ENCODE data around the gene TGM1. TPM values are rescaled to one million over a fixed set of nuclear protein-coding genes. Genes with fewer than 3 reads are reported as not detected.
A peak's percentile ranks its signal among the peaks of the same experiment; 100 is the strongest.

The TGM1 gene
- total RNA-seq, 1 donor from 2014 or later, result 4.1 TPM

- Mint-ChIP-seq H3K27ac (peak overlapping the region; percentile 86), H3K4me1 (ENCODE audit: low read depth) (peaks cover 52% of the 10 kb centered on the region), H3K4me3 (peak overlapping the region; percentile 93), H3K9me3 (no peaks in the 10 kb centered on the region), H3K27me3 (ENCODE audit: insufficient read depth) (no peaks in the 10 kb centered on the region), H3K36me3 (ENCODE audit: low read depth) (peaks cover 6% of the 10 kb centered on the region)
- intact Hi-C loops (cut with micrococcal nuclease), result loop anchor here (1.0 kb wide), 8 partner anchors 27 to 170 kb away; partner anchors contain the start of genes CHMP4A, DHRS1, GMPR2 and IPO4
- no peak for DNase-seq (ENCODE audit: low spot score)
These were observed 8.9 kb upstream of the TGM1 start for GRCh38 chr14:24271834-24272263.

GRCh38 chr14:24271134-24271833 is 8.3 kb upstream of the TGM1 start, which contains the start of gene RABGGTA:
TSS of gene RABGGTA (minus strand) at chr14:24271597. CDS start at chr14:24271115, 482 bp downstream.
- Mint-ChIP-seq H3K4me3 (peak within 1 kb of the TSS; percentile 93), H3K27me3 (ENCODE audit: insufficient read depth) (no peaks in the 10 kb centered on the region), H3K4me1 (ENCODE audit: low read depth) (peaks cover 52% of the 10 kb centered on the region), H3K9me3 (no peaks in the 10 kb centered on the region), H3K36me3 (ENCODE audit: low read depth) (peaks cover 12% of the 10 kb centered on the region), H3K27ac (peak within 1 kb of the TSS; percentile 96)
- intact Hi-C loops (cut with micrococcal nuclease), result loop anchor here (1.0 kb wide), 8 partner anchors 28 to 171 kb away; partner anchors contain the start of genes CHMP4A, DHRS1, GMPR2 and IPO4
- DNase-seq (ENCODE audit: low spot score), result peak; percentile 87

DNA sequence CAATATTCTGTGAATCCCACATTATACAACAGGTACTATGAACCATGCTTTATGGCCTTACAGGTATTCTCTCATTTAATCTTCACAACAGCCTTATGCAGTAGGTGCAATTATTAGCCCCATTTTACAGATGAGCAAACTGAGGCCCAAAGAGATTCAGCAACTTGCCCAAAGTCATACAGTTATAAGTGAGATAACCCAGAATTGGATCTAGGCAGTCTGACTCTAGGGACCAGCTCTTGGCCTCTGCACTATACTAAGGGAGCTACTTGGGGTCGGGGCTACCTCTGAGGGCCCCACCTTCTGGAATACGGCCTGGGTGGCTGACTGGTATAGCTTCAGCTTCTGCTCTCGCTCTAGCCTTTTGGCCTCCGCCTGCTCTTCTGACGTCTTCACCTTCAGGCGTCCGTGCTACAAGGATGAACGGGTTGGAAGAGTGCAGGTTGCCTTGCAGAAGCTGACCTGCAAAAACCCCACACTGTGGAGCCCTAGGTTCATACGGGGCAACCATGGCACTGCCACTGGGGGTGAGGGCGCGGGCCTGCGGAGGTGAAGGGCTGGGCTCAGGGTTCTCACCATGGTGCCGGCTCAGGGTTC is 7.7 kb upstream of the TGM1 start:
- H3K27ac Mint-ChIP-seq, result peak overlapping the region; percentile 96
- H3K4me1 Mint-ChIP-seq (ENCODE audit: low read depth), result peaks cover 52% of the 10 kb centered on the region
- peaks cover 14% of the 10 kb centered on the region for H3K36me3 Mint-ChIP-seq (ENCODE audit: low read depth)
- H3K27me3 Mint-ChIP-seq (ENCODE audit: insufficient read depth), result no peaks in the 10 kb centered on the region
- intact Hi-C loops (cut with micrococcal nuclease), result loop anchor here (1.0 kb wide), 8 partner anchors 28 to 172 kb away; partner anchors contain the start of genes CHMP4A, DHRS1, GMPR2 and IPO4
- H3K4me3 Mint-ChIP-seq, result peak overlapping the region; percentile 93
- DNase-seq (ENCODE audit: low spot score), result no peak
- no peaks in the 10 kb centered on the region for H3K9me3 Mint-ChIP-seq

DNA sequence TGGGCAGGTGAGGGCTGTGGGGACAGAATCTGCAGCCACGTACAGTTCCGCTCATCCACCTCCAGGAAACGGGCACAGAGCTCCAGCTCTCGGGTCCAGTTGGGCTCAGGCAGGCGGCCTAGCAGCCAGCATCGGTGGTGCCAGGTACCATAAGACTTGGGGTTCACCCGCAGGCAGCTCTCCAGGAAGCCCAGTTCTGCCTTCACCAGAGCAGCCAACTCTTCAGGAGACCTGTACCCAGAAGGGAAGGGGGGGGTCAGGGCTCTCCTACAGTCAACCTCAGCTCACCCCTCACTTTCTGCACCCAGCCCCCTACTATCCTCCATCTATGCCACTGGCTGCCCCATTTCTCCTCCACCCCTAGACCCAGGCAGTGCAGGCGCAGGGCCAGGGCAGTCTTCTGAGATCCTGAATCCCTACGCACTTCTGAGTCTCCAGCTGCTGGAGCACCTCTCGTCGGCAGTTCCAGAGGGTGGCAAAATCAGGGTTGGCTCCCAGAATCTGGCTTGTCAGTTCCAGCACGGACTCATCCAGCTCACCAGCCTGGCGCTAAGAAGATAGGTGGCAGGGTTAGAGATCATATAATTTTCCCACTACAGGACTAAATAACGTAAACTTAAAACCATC is 7.0 kb upstream of the TGM1 start:
- no peaks in the 10 kb centered on the region for H3K9me3 Mint-ChIP-seq
- no peak for DNase-seq (ENCODE audit: low spot score)
- H3K4me3 Mint-ChIP-seq, result peak overlapping the region; percentile 93
- peaks cover 49% of the 10 kb centered on the region for H3K4me1 Mint-ChIP-seq (ENCODE audit: low read depth)
- H3K27me3 Mint-ChIP-seq (ENCODE audit: insufficient read depth), result no peaks in the 10 kb centered on the region
- intact Hi-C loops (cut with micrococcal nuclease), result no loop called here
- H3K27ac Mint-ChIP-seq, result no peak overlapping the region
- H3K36me3 Mint-ChIP-seq (ENCODE audit: low read depth), result peaks cover 14% of the 10 kb centered on the region

DNA sequence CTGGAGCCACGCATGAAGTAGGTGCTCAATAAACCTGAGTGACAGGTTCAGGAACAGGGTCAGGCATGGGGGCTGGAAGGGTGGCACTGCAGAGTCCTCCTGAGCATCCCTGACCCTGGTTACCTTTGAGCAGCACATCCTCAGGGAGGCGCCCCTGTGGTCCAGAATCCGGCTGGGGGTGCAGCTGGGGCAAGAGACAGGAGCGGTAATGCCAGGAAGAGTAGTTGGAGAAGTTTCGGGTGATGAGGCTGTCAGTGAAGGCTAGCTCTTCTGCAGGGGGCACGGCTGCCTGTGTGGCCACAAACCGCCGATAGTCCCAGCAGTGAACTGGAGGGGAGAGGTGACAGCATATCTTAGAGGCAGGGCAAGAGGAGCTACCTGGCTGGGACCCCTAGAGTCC is 6.4 kb upstream of the TGM1 start:
- Mint-ChIP-seq H3K9me3 (no peaks in the 10 kb centered on the region), H3K36me3 (ENCODE audit: low read depth) (peaks cover 16% of the 10 kb centered on the region), H3K27me3 (ENCODE audit: insufficient read depth) (no peaks in the 10 kb centered on the region), H3K27ac (no peak overlapping the region), H3K4me3 (peak overlapping the region; percentile 50), H3K4me1 (ENCODE audit: low read depth) (peaks cover 46% of the 10 kb centered on the region)
- DNase-seq (ENCODE audit: low spot score), result no peak
- intact Hi-C loops (cut with micrococcal nuclease), result no loop called here

- Mint-ChIP-seq H3K4me3 (no peak overlapping the region), H3K9me3 (no peaks in the 10 kb centered on the region), H3K36me3 (ENCODE audit: low read depth) (peaks cover 16% of the 10 kb centered on the region), H3K27me3 (ENCODE audit: insufficient read depth) (no peaks in the 10 kb centered on the region), H3K4me1 (ENCODE audit: low read depth) (peaks cover 34% of the 10 kb centered on the region), H3K27ac (no peak overlapping the region)
- intact Hi-C loops (cut with micrococcal nuclease), result no loop called here
- DNase-seq (ENCODE audit: low spot score), result no peak
These were observed 5.2 kb upstream of the TGM1 start for GRCh38 chr14:24268225-24268624.

DNA sequence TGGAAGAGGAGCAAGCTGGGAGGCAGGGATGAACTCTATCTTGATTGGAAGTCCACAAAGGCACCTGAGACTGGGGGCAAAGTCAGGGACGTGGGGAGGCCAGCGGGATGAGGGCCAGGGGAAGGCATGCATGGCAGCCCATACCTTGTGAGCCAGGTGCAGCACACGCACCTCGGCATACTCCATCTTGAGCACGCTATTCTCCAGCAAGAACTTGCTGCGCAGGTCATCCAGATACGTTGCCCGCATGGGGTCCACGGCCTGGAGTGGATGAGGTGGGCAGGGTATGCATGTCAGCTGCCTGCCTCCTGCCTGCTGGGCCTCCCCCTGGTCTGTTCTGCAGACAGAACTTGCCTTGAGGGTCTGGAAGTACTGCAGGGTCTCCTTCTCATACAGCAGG is 4.5 kb upstream of the TGM1 start:
- H3K27ac Mint-ChIP-seq, result peak overlapping the region; percentile 18
- peaks cover 16% of the 10 kb centered on the region for H3K36me3 Mint-ChIP-seq (ENCODE audit: low read depth)
- H3K4me3 Mint-ChIP-seq, result no peak overlapping the region
- H3K4me1 Mint-ChIP-seq (ENCODE audit: low read depth), result peaks cover 28% of the 10 kb centered on the region
- no peak for DNase-seq (ENCODE audit: low spot score)
- H3K9me3 Mint-ChIP-seq, result no peaks in the 10 kb centered on the region
- no peaks in the 10 kb centered on the region for H3K27me3 Mint-ChIP-seq (ENCODE audit: insufficient read depth)
- intact Hi-C loops (cut with micrococcal nuclease), result no loop called here

- H3K27me3 Mint-ChIP-seq (ENCODE audit: insufficient read depth), result no peaks in the 10 kb centered on the region
- no peaks in the 10 kb centered on the region for H3K9me3 Mint-ChIP-seq
- H3K27ac Mint-ChIP-seq, result no peak overlapping the region
- H3K4me3 Mint-ChIP-seq, result peak overlapping the region; percentile 22
- peaks cover 19% of the 10 kb centered on the region for H3K4me1 Mint-ChIP-seq (ENCODE audit: low read depth)
- no peak for DNase-seq (ENCODE audit: low spot score)
- peaks cover 16% of the 10 kb centered on the region for H3K36me3 Mint-ChIP-seq (ENCODE audit: low read depth)
- intact Hi-C loops (cut with micrococcal nuclease), result no loop called here
These were observed 3.6 kb upstream of the TGM1 start for GRCh38 chr14:24266344-24267244.

DNA sequence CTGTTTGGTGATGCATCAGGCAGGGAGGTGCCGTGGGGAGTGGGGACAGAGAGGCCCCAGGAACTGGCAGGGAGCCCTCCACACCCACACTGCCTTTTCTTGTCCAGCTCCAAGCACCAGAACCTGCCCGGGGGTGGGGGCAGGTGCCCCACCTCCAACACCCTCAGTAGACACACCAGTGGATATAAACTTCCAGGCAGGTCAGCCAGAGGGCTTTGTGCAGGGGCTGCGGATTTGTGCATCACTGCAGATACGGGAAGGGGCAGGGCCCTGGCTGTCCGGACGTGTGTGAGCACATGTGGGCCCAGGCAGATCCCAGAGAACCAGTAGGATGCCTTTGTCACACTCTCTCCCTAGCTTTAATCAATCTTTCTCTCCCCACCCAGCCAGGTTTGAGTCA is 1.3 kb upstream of the TGM1 start:
- H3K27ac Mint-ChIP-seq, result peak overlapping the region; percentile 23
- no peak overlapping the region for H3K4me3 Mint-ChIP-seq
- no peak for DNase-seq (ENCODE audit: low spot score)
- intact Hi-C loops (cut with micrococcal nuclease), result no loop called here
- peaks cover 6% of the 10 kb centered on the region for H3K4me1 Mint-ChIP-seq (ENCODE audit: low read depth)
- no peaks in the 10 kb centered on the region for H3K27me3 Mint-ChIP-seq (ENCODE audit: insufficient read depth)
- peaks cover 16% of the 10 kb centered on the region for H3K36me3 Mint-ChIP-seq (ENCODE audit: low read depth)
- no peaks in the 10 kb centered on the region for H3K9me3 Mint-ChIP-seq

DNA sequence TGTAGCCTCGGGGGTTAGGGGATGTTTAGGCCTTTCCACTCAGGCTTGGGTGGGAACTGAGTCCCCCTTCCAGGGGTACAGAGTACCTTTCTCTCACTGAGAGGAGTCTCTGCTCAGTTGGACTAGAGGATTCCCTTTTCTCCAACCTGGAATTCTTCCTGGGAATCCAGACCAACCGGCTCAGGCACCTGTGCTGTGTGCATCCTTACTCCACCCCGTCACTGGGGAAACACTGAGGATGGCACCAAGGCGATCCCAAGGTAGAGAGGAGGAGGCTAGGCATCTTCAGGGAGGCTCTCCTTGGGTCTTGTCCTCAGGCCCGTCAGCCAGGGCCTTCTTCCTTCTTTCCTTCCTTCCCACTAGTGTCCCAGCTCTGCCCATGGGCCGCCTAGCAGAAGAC is 871 bp upstream of the TGM1 start:
- Mint-ChIP-seq H3K36me3 (ENCODE audit: low read depth) (peaks cover 16% of the 10 kb centered on the region), H3K4me1 (ENCODE audit: low read depth) (peaks cover 6% of the 10 kb centered on the region), H3K4me3 (no peak overlapping the region), H3K27ac (no peak overlapping the region), H3K27me3 (ENCODE audit: insufficient read depth) (no peaks in the 10 kb centered on the region), H3K9me3 (no peaks in the 10 kb centered on the region)
- no peak for DNase-seq (ENCODE audit: low spot score)
- intact Hi-C loops (cut with micrococcal nuclease), result no loop called here

- no peak for DNase-seq (ENCODE audit: low spot score)
- intact Hi-C loops (cut with micrococcal nuclease), result no loop called here
- Mint-ChIP-seq H3K4me1 (ENCODE audit: low read depth) (peaks cover 2% of the 10 kb centered on the region), H3K9me3 (no peaks in the 10 kb centered on the region), H3K36me3 (ENCODE audit: low read depth) (peaks cover 13% of the 10 kb centered on the region), H3K27ac (no peak overlapping the region), H3K27me3 (ENCODE audit: insufficient read depth) (no peaks in the 10 kb centered on the region), H3K4me3 (no peak overlapping the region)
These were observed 1.0 kb downstream of the TGM1 start for GRCh38 chr14:24261969-24262327.

- DNase-seq (ENCODE audit: low spot score), result no peak
- H3K27me3 Mint-ChIP-seq (ENCODE audit: insufficient read depth), result no peaks in the 10 kb centered on the region
- H3K36me3 Mint-ChIP-seq (ENCODE audit: low read depth), result peaks cover 7% of the 10 kb centered on the region
- no peaks in the 10 kb centered on the region for H3K9me3 Mint-ChIP-seq
- H3K4me3 Mint-ChIP-seq, result no peak overlapping the region
- no peak overlapping the region for H3K27ac Mint-ChIP-seq
- H3K4me1 Mint-ChIP-seq (ENCODE audit: low read depth), result no peaks in the 10 kb centered on the region
- intact Hi-C loops (cut with micrococcal nuclease), result no loop called here
These were observed 1.6 kb downstream of the TGM1 start for GRCh38 chr14:24261256-24261968.

All from activated T-helper 1 cell treated with anti-CD3 and anti-CD28 coated beads, Interleukin-12 subunit alpha, Interleukin-12 subunit beta, Interleukin-2, Interleukin-4 antibody, amounts not matched to agents 30 ng/mL and 10 ng/mL and 1 ng/mL, durations not matched to agents 14 hours and 24 hours and 36 hours (primary cell).